NCI-H1105 treated with DMSO at 0.1 percent for 48 hours (cell line): Measurements from ENCODE around the gene TP53INP2.
"Not testable (repeated sequence)": the region's sequence is repeated elsewhere in the genome, so short reads cannot be mapped to it uniquely, and the experiment has no call there.

ENCODE experiments used
- DNase-seq: peaks from one replicate; lab custom pipeline; 2025; lab: John Stamatoyannopoulos, UW

Gene TP53INP2

DNA sequence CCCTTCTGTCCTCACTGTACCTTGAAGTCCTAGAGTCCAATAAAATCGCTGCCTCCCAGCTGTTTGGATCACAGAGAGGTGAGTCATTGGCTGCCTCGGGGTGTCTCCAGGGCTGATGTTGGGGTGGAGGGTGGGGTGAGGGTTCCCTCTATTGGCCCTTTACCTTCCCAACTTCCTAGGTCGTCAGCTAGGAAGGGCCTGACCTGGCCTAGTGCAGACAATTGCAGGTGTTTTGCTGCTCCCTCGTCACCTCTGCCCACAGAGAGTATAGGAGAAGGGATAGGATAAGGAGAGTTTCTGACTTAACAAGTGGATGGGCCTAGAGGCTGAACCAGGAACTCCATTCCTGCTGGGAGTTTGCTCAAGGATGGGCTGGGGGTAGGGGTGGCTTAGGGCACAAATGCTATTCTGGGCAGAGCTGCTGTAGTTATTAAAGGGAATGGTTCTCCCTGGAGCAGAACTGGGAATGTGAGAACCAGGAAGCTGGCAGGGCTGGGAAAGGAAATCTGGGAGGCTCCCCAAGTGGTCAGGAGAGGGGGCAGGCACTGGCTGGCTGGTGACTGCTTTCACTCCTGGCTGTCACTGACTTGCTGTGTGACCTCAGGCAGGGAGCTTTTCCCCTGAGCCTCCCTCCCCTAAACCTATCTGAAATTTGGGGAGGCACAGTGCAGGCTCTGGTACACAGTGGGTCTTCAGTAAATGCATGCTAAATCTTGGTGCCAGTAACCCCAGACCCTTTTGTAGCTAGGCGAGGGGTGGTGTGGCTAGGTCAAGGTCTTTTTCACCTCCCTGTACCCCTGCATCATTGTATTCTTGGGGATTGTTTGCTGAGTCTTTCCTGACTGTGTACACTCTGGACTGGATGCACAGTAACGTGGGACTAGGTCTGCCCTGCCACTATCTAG is 1.5 kb downstream of the TP53INP2 start:
- no peak for DNase-seq

DNA sequence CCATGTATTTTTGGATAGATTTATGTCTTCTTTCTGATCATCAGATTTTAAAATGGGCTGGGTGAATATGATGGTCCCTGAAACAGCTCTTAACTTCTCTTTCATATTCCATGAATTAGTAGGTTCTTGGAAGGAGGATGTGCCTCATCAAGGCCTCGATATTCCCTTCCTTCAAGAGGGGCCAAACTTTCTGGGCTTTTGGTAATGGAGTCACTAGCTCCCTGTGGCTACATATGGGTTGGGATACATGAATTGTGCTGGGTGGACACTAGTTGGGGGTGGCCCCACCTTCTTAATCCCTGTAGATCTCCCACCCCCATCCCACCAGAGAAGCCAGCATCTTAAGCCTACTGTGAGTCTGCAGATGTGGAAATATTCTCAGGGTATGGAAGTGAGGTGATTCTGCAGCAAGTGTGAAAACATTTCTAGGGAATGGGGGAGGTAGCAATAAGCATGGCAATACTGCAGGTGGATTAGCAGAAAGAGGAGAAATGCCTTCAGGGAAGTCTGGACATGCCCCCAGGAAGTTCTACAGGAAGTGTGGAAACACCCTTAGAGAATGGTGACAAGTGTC is 2.2 kb downstream of the TP53INP2 start:
- DNase-seq = no peak

DNA sequence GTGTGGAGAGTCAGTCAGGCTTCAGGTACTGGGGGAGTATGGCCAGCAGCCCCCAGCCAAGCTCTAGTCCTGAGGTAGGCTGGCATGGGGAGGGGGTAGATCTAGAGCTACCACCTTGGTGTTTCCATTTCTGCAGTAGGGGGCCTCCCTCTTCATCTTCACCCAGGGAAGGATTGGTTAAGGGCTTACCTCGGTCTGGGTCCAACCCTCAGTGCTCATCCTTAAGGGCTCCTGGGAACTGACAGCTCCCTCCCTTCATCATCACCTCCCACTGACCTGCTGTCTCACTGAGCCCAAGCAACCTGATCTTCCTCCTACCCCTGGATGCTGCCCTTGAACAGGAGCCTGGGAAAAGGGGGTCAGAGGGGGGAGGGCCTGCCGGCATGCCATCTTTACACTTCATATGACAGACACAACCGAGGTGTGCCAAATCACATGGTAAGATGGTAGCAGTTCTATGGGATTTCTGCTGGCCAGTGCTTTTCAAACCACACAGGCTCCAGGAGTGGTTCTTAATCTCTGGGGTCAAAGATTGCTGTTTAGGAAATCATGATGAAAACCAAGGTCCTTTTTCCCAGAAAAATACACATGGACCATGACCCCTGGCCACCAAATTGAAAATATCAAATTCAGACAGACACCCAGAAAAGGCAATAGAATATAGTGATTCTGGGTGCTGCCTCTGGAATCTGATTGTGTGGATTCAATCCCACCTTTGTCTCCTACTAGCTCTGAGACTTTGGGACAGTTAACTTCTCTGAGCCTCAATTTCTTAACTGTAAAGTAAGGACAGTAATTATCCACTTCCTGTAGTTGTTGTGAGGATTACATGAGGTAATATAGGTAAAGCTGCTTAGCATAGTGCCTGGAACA is 3.0 kb downstream of the TP53INP2 start:
- DNase-seq = no peak

DNA sequence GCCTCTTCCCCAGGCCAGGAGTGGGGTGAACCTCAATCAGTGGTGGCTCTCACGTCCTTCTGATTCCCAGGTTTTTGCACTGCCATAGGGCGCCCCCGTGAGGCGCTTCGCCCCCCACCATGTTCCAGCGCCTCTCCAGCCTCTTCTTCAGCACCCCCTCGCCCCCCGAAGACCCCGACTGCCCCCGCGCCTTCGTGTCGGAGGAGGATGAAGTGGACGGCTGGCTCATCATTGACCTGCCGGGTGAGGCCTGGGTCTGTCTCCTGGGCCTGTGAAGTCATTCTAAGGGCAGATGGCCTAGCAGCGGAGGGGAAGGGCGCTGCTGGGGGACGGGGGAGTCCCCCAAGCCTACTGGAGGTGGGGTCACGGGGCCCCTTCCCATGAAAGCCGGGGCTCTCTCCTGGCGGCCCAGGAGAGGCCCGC is 4.5 kb downstream of the TP53INP2 start:
- DNase-seq = peak; percentile 50

DNA sequence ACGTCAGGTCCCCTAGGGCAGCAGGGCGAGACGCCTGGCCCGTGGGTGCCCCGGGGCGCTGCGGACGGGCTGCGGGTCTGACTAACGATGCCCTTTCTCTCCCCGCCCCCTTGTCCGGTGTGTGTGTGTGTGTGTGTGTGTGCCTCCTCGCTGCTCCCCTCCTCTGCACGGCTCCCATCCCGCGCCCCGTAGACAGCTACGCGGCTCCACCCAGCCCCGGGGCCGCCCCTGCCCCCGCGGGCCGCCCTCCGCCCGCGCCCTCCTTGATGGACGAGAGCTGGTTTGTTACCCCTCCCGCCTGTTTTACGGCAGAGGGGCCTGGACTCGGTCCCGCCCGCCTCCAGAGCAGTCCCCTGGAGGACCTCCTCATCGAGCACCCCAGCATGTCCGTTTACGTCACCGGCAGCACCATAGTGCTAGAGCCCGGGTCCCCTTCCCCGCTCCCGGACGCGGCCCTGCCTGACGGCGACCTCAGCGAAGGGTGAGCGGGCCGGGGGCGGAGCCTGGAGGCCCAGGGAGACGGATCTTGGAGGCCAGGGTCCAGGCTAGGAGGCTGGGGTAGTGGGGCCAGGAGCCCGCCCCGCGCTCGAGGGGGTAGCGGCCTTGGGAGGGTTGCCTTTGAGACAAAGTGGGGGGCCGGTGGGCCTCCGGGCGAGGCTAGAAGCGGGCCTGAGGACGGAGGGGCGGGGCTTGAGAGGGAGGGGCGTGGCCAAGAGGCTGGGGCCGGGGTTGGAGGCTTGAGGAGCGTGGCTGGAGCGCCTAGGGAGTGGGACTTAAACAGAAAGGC is 5.1 kb downstream of the TP53INP2 start:
- peak; percentile 85 for DNase-seq

DNA sequence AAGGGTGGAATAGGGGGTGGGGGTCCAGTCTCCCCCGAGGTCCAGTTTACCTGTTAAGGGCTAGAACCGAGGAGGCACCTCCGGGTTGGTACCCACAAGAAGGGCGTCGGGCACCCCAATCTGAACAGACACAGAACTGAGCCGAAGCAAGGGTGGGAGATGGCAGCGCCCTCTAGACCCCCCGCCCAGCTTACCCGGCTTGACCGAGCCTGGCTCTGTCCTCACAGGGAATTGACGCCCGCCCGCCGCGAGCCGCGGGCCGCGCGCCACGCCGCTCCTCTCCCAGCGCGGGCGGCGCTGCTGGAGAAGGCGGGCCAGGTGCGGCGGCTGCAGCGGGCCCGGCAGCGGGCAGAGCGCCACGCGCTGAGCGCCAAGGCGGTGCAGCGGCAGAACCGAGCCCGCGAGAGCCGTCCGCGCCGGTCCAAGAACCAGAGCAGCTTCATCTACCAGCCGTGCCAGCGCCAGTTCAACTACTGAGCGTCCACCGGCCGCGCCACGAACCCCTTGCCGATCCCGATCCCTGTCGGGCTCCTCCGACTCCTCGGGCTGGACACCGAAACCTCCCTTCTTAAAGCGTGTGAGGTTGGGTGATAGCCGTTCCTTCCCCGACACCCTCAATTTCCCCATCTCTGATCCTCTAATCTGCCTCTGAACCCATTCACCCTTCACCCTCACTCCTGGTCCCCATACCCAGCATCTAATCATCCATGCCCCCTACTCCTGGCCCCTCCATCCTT is 5.9 kb downstream of the TP53INP2 start:
- peak; percentile 85 for DNase-seq

DNA sequence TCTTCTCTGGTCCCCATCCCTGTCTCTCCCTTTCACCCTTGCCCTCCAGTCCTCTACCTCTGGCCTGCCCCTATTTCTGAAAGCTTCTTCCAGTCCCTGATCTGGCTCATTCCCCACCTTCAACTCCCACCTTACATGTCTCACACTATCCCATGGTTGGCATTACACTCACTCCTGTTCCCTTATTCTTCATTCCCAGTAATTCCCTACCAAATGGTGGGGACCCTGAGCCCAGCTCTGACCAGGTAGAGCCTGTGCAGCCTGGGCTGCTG is 6.4 kb downstream of the TP53INP2 start:
- no peak for DNase-seq

DNA sequence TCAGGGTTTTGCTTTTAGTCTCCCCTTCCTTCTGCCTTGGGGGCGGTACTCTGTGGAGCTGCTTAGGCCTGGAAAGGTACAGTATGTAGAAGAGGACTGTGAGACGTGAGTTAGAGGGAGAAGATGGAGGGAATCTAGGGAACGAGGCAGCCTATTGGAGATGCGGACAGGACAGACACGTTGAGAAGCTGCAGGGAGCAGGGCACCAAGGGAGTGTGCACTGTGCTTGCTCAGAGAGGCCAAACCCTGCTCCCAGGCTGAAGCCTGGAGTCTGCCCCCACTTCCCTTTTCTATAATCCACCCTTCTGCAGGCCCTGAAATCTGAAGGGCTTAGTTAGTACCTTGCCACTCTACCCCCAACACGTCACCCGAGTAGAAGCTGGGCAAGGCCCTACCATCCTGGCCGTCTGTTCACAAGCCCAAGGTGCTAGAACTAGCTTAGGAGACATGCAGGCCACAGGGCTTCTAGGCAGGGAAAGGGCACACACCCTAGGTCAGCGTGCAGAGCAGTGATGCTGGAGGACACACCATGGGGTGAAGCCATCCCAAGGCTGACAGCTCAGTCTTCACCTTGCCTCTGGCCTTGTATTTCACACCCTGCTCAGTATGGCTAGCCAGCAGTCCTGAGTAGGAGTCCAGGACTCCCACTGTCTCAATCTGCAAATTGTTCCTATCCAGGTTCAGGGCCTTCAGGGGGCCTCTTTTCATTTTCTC is 6.9 kb downstream of the TP53INP2 start:
- DNase-seq = no peak

DNA sequence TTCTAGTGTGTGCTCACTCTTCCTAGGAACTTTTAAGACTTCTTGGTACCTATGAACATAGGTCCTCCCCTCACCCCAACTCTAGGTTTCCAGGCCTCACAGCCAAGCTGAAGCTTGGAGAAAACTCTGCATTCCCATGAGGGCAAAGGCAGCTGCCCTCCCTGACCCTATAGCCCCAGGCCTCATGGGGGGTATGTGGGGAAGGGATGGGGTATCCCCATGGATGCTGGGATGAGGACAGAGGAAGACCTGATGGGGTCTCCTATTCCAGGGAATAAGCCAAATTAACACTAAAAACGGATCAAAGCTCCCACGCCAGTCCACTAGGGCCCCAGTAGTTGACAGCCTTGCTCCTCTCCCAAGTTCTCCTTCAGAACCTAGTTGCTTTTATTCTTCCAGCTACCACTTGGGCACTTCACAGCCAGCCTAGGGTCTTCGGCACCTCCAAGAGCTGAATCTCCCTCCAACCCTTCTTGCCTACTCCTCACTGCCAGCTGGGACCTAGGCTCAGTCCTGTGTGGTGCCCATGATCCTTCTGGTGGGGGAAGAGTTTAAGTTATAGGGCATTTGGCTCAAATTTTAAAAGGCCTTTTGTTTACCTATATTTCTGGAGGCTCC is 7.8 kb downstream of the TP53INP2 start:
- no peak for DNase-seq

DNA sequence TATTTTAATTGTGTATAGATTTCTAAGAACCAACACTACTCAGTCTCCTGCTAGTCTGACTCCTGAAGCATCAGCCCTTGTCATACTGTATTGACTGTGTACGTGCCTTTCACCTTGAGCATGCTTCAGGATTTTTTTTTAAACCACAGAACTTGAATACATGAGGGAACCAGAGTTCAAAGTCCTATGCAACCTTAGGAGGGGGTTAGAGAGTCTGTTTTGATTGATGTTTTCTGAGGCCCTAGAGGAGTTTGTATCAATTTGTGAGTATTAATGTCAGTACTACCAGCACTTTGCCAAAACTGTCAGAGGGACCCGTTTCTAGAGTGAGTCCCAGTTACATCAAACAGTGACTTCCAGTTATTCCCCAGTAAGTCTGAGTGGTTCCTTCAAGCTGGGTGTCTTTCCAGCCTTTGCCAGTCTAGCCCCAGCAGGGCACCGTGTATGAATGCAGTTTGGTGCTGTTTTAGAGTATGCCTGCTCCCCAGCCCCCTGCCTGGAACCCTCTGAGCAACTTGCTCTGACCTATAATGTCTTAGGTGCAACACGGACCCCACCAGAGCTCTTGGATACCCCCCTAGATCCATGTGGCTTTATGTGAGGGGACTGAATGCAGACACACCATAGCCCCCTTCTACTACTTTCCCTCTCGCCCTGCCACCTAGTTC is 8.5 kb downstream of the TP53INP2 start:
- no peak for DNase-seq

DNA sequence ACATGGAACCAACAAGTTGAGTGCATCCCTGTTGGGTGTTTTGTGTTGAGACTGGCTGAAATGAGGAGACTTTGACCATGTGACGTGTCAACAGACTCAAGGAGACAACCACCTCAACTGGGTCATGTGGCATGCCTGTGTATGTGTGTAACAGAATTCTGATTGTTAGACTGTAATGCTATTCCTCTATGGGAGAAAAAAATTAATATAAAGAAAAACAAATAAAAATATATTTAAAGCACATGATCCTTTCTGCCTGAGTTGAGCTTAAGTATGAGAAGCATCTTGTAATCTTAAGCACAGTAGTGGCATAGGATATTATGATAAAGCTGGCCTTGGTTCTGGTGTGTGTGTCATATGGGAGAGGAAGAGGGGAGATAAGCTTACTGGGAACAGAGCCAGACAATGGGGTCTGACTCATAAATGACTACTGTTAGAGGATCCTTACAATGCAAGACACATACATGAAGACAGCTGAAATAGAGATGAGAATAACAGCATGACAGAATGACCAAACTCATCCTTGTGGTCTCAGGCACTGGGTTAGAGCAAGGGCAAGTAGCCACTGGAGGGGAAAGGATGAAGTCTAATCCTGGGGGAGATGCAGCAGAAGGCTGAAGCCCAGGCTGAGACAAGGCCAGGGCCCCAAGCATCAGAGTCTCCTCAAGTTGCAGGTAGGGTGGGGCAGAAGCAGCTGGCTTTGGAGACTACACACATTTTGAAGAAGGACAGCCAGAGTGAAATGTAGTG is 9.2 kb downstream of the TP53INP2 start:
- DNase-seq = no peak

DNA sequence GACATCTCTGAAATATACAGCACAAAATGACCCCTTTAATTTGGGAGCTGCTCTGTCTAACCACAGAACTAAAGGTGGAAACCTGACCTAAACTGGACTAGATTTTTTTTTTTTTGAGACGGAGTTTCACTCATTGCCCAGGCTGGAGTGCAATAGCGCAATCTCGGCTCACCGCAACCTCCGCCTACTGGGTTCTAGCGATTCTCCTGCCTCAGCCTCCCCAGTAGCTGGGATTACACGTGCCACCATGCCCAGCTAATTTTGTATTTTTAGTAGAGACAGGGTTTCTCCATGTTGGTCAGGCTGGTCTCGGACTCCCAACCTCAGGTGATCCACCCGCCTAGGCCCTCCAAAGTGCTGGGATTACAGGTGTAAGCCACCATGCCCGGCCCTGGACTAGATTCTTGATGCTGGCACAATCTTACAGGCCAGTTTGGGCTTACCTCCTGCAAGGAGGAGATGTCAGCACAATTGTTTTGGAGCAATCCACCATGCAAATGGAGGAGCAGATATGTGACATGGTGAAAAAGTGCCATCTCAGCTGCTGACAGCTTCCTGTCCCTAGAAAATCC is 9.9 kb downstream of the TP53INP2 start:
- not testable (repeated sequence) for DNase-seq

DNA sequence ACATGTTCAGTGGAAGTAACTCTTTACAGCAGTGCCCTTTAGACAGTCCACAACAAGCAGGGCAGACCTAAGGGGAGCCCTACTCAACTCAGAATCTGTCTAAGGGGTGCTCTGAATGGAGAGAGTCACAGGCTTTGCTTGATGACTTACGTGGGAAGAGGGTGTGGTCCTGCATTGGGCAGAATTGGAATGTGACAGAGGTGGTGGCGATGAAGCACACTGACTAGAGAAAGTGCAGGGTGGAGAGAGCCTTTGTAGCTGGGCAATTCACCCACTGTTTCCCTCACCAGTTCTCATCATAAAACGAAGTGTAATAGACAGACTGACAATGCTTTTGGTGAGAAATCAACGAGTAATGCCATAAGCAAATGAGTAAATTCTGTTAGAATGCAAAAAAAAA is 11.2 kb downstream of the TP53INP2 start:
- DNase-seq = no peak

DNA sequence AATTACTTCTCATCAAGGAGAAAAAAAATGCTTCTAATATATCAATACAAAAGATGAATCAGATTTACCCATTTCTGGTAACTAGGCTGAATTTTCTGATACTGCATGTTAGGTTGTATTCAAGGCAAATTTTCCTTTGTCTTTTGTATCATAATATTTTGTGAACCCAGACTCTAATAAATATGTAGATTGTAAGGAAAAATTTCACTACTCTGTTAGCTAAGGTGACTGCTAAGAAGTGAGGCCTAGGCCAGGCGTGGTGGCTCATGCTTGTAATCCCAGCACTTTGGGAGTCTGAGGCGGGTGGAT is 12.7 kb downstream of the TP53INP2 start:
- no peak for DNase-seq

DNA sequence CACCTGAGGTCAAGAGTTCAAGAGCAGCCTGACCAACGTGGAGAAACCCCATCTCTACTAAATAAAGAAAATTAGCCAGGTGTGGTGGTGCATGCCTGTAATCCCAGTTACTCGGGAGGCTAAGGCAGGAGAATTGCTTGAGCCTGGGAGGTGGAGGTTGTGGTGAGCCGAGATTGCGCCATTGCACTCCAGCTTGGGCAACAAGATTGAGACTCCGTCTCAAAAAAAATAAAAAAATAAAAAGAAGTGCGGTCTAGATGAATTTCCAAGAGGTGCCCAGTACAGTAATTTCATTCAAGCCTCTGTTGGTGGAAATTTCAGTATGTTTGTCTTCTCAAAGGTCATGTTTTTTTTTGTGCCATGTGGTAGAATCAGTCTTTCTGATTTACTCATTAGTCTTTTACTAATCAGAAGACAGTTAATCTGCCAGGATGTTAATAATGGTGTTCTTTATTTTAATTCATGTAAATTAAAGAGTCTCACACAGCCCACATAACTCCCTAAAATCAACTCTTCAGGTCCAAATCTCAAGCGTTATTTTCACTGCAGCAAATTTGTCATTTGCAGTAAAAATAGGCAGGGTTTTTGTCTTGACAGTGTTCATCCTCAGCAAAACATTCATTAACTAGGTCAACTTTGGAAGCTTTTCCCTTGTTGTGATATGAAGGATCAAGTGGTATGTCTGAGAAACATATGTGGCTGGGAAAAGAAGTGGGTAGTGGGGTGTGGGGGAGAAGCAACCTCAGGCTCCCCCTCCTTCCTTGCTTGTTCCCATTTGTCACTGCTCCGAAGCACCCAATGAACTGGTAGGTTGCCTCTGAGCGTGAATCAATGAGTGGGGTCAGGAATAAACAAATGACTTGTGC is 13.3 kb downstream of the TP53INP2 start:
- DNase-seq = no peak

DNA sequence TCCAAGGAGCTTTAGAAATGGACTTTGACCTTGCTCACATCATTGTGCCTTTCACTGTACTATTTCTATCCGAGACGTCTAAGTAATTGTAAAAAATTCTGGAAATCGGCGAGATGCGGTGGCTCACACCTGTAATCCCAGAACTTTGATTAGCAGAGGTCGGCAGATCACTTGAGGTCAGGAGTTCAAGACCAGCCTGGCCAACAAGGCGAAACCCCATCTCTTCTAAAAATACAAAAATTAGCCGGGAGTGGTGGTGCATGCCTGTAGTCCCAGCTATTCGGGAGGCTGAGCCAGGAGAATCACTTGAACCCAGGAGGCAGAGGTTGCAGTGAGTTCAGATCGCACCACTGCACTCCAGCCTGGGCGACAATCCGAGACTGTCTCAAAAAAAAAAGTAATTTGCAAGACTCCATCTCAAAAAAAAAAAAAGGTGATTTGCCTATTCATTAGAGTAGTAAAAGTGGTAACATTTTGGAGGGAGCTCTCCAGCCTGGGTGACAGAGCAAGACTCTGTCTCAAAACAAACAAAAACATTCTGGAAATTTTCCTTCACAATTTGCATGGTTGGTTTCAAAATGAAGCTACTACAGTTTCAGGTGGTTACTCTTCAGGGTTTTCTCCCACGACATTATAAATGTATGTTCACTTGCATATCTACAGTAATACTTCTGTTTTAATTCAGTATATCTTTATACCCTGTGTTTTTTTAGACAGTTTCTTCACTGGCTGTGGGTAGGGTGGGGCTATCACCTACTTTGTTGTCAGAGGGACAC is 15.3 kb downstream of the TP53INP2 start:
- DNase-seq = not testable (repeated sequence)

DNA sequence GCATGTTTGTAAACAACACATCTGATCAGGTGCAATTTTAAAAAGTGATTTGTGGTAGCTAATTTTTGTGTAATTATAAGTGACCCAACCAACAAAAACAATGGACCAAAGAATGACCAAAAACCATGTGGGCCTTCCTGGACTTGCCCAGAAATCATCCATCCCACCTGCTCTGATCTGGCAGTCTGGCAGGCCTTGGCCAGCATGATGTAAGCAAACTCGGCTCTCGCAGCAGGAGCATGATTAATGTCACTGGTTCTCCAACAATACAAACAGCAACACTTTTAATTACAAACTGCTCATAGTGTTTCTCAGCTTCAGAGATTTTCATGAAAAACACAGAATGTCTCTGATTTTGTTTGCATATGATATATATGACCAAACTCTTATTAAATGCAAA is 16.1 kb downstream of the TP53INP2 start:
- no peak for DNase-seq
